B cell (primary cell): ENCODE results near the gene AGAP1.

ENCODE experiments used
- EZH2 ChIP-seq: IDR thresholded peaks from 2 replicates; pipeline ENCODE4 v1.6.1; 2012; ENCODE audit warnings: borderline replicate concordance, low read depth, mild to moderate bottlenecking, moderate library complexity, low read length; ENCODE audit not compliant: insufficient read depth, poor library complexity, severe bottlenecking
- TF ChIP-seq, protein P1 (sequence below): fragments of 200-600 bp; IDR thresholded peaks from one replicate; pipeline ENCODE4 v1.8.0; 2022; ENCODE audit warnings: antibody characterized with exemption, mild to moderate bottlenecking

DNA sequence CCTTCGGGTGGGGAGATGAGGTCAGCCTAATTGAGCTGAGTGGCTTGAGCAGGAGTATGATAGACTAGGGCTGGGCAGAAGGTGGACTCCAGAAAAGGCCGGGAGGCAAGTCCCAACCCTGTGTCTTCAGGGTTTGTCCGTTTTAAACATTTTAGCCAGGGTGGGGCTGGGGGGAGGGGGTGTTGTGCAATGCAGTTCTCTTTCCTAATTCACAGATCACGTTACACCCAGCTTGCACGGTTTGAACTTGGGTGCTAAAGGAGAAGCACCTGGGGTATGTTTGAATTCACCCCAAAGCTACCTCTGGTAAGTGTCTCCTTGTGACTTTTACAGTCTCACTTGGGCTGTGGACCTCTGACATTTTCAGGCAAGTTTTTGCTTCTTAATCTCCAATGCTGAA, 233.3 kb downstream of the AGAP1 start:
- TF ChIP-seq, protein P1, sequence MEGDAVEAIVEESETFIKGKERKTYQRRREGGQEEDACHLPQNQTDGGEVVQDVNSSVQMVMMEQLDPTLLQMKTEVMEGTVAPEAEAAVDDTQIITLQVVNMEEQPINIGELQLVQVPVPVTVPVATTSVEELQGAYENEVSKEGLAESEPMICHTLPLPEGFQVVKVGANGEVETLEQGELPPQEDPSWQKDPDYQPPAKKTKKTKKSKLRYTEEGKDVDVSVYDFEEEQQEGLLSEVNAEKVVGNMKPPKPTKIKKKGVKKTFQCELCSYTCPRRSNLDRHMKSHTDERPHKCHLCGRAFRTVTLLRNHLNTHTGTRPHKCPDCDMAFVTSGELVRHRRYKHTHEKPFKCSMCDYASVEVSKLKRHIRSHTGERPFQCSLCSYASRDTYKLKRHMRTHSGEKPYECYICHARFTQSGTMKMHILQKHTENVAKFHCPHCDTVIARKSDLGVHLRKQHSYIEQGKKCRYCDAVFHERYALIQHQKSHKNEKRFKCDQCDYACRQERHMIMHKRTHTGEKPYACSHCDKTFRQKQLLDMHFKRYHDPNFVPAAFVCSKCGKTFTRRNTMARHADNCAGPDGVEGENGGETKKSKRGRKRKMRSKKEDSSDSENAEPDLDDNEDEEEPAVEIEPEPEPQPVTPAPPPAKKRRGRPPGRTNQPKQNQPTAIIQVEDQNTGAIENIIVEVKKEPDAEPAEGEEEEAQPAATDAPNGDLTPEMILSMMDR = no peak
- no peak for TF ChIP-seq EZH2
